GM18520 (cell line): ENCODE data around the gene KATNBL1.

ENCODE experiments used
- ATAC-seq: cut with Tn5 transposase; IDR thresholded peaks from one replicate; pipeline ENCODE4 v1.9.1; 2021; ENCODE audit not compliant: unreplicated experiment

KATNBL1 gene, protein sequence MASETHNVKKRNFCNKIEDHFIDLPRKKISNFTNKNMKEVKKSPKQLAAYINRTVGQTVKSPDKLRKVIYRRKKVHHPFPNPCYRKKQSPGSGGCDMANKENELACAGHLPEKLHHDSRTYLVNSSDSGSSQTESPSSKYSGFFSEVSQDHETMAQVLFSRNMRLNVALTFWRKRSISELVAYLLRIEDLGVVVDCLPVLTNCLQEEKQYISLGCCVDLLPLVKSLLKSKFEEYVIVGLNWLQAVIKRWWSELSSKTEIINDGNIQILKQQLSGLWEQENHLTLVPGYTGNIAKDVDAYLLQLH

DNA sequence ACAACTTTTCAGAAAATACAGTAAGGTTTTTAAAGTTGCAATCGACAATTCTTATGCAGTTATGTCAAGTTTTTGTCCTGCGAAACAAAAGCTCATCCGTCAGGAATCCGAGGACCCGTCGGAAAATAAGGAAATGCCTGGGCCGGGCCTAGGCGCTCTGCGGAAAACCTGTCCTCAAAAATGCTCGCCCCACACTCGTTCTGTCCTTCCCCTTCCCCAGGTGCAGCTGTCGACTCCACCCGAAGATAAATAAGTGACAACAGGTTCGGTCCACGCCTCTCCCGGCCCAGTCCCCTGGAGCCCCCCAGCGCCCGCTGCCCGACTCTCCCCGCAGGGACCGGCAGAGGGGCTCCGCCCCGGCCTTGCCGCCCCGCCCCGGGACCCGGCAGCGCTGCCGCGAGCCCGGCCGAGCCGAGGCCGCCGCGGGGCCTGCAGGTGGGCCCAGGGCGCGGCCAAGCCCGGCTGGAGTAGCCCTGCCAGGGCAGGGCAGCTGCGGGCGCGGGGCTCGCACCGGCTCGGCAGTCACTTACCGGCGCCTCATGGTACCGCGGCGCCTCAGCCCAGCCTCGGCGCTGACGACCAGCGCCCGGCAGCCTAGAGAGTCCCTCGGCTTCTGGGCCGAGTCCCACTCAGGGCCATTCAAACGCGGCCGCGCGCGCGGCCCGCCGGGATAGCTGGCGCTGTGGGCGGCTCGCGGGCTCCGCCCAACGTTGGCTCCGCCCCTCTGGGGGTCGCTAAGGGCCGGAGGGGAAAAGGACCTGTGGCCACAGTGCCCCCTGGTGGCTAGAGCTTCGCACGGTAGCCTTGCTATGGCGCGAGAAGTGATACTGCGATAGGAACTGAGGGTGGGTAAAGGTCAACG is at the start of gene KATNBL1:
Gene KATNBL1, minus strand, starts transcription at position 676 of the 862 bp plus-strand sequence. CDS start 46,420 bp downstream, outside the sequence.
- peak; percentile 83 for ATAC-seq

DNA sequence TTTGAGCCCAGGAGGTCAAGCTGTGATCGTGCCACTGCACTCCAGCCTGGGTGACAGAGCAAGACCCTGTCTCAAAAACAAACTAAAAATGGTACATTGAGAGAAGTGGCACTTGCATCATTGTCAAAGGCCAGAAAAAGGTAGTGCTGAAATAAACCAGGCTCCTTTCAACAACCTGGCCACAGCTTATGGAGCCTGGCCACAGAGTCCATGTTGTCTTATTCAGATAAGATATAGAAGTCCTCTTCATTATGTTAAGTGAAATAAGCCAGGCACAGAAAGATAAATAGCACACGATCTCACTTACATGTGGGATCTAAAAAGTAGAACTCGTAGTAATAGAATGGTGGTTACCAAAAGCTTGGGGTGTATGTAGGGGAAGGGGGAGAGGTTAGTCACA is 49.7 kb upstream of the KATNBL1 start:
- no peak for ATAC-seq

- ATAC-seq, result no peak
Observed at GRCh38 chr15:34258151-34258550, 48.3 kb upstream of the KATNBL1 start.

DNA sequence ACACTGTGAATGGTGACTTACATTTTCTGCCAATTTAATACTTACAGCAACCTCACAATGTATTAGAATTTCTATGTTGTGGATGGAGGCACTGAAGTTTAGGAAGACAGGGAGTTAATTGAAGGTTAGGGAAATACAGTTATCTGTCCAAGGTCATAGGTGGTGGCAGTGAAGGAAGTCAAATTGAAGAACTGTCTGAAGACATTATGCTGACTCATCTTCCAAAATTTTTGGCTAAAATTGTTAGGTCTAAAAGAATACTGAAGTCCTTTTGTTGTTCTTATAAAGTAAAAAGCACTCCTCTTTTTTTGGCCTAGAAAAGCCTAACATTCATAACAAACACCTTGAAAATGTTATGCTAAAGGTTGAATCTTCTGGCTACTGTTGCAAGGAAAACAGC is 42.6 kb upstream of the KATNBL1 start:
- no peak for ATAC-seq

DNA sequence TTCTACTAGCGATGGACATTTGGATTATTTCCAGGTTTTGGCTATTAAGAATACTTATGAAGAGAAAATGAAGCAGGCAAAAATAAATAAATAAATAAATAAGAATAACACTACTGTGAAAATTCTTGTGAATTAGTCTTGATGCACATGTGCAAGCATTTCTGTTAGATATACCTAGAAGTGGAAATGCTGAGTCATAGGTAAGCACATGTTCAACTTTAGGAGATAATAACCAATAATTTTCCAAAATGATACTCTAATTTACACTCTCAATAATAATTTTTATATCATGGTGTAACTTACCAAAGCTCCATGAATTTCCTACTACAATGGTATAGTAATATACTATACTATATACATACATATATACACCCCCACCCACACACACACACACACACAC is 38.3 kb upstream of the KATNBL1 start:
- no peak for ATAC-seq

- ATAC-seq, result no peak
Observed at GRCh38 chr15:34246276-34246976, 36.5 kb upstream of the KATNBL1 start.

GRCh38 chr15:34243226-34243625 is 33.3 kb upstream of the KATNBL1 start:
- ATAC-seq, result no peak

DNA sequence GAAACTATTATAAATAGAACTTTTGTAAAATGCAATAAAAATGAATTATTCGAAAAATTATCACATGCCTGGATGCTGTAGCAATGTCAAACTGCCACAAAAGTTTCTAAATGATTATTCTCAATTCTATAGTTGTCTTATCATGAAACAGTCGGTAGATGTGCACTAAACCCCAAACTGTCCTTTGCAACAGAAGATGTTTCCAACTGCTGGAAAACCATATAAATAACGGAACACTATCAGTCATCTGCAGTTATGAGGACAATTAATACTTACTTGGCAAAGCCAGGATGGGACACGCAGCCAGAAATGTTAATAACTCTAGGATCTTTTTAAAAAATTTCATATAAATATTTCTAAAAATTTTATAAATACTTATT is 32.4 kb upstream of the KATNBL1 start:
- ATAC-seq, result no peak

- ATAC-seq, result peak; percentile 61
Observed at GRCh38 chr15:34241376-34242330, 31.8 kb upstream of the KATNBL1 start.

DNA sequence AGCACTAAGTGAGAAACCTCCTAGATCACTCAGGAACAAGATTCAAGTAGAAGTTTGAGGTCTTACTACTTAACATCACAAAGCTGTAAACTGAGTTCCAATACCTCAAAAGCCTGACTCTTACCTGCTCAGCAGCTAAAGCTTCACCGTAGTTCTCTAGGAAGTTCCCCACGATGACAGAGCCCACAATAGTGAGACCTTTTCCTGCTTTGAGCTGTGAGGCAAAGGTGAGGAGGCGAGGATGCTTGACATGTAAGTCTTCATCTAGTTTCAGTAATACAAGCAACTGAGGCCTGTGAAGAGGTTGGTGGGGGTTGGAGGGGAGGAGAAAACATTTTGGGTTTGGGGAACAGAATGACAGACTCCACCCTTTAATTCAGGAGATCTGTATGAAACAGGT is 30.6 kb upstream of the KATNBL1 start:
- no peak for ATAC-seq

- ATAC-seq, result no peak
Observed at GRCh38 chr15:34239151-34239808, 29.4 kb upstream of the KATNBL1 start.

GRCh38 chr15:34233614-34234013 is 23.7 kb upstream of the KATNBL1 start:
- no peak for ATAC-seq

- no peak for ATAC-seq
Observed at GRCh38 chr15:34223904-34224596, 14.2 kb upstream of the KATNBL1 start.

DNA sequence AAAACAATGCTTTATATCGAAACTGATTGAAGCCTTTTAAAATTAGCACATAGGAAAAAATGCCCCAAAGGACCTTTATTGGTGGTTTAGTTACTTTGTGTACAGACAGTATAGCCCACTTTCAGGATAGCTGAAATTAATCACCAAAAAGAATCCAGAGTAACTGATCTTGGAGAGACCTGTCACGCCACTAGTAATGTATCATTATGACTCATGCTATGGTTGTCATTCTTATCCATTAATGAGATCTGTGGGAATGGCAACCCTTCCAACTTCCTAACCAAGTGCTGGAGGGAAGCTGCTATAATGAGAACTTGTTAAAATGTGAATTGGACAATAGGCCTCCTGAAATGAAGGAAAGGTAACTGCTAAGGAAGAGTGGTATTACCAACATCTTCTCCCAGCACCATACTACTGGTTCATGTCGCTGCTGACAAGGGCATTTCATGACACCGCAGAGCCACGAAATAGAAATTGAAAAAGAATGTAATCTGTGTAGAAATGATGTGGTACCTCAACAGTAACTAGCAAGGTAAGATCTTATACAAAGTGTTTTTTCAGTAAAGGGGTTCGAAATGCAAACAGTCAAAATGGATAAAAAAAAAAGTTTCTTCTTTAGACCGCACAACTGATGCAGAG is 7.8 kb upstream of the KATNBL1 start:
- no peak for ATAC-seq

DNA sequence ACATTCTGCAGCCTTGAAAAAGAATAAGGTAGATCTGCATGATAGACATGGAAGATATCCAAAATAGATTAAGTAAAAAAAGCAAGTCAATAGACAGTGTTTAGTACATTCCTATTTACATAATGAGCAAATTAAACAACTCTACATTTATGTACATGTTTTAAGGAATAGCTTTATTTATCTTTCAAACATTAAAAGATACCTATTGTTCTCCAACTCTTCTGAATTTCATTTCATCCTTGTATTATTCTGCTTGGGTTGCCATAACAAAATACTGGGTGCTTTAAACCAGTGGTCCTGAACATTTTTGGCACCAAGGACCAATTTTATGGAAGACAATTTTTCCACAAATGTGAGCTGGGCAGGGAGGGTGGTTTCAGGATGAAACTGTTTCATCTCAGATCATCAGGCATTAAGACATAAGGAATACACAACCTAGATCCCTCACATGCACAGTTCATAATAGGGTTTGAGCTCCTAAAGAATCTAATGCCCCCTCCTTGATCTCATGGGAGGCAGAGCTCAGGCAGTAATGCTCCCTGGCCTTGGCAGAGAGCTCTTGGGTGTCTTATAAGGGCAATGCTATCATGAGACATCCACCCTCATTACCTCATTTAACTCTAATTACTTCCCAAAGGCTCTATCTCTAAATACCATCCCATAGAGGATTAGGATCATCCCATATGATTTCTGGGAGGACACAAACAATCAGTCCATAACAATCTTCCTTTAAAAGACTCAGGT is 6.8 kb upstream of the KATNBL1 start:
- ATAC-seq, result no peak

DNA sequence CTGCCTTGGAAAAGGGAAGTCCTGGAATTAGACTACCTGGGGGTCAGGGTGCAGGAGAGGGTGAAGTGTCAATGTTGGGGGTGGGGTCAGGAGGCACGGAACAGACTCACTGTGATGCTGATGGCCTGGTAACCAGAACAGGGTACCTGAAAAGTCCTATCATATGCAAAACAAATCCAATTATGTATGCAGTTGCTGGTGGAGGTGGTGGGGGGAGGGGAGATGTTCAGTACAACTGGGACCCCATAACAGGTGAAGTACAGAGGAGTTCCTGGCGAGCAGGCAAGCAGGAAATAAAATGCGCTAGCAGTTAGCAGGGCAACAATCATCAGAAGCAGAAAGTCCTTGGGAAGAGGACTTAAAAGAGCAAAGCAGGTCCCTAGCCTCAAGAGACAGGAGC is 4.2 kb upstream of the KATNBL1 start:
- ATAC-seq, result no peak

- no peak for ATAC-seq
Observed at GRCh38 chr15:34213690-34214089, 3.8 kb upstream of the KATNBL1 start.

- ATAC-seq, result no peak
Observed at GRCh38 chr15:34206011-34206410, 3.9 kb downstream of the KATNBL1 start.
